H1 (cell line): ENCODE data around the gene IRGC.

ENCODE experiments used
- BACH1 ChIP-seq: IDR thresholded peaks from 2 replicates; pipeline ENCODE4 v1.6.1; 2012; ENCODE audit warnings: low read length, improper control_type of control experiment
- BCL11A ChIP-seq, 2 experiments: IDR thresholded peaks; one replicate each; pipeline ENCODE4 v1.6.1; 2011; ENCODE audit warnings: low read depth in 2 of 2, low read length in 2 of 2, mild to moderate bottlenecking in 2 of 2
- CREB1 ChIP-seq: IDR thresholded peaks from 2 replicates; pipeline ENCODE4 v1.6.1; 2012; ENCODE audit warnings: inconsistent platforms
- CTCF ChIP-seq, 3 experiments: IDR thresholded peaks; 1 replicate in 2 of 3; 2 replicates in 1 of 3; pipeline versions ENCODE4 v1.5.1 to v1.6.1; 2011; ENCODE audit warnings: low read length in 3 of 3, mild to moderate bottlenecking in 3 of 3, inconsistent platforms in 2 of 3, low read depth in 1 of 3, moderate library complexity in 1 of 3; ENCODE audit not compliant: insufficient read depth in 1 of 3; ENCODE audit errors: control extremely low read depth in 1 of 3
- EGR1 ChIP-seq: IDR thresholded peaks from 2 replicates; pipeline ENCODE4 v1.6.1; 2011; ENCODE audit warnings: low read depth, low read length, borderline replicate concordance
- EZH2 ChIP-seq: fragments of 200-600 bp; sonication (generic); IDR thresholded peaks from 2 replicates; pipeline ENCODE4 v1.7.1; 2012; ENCODE audit warnings: low read depth, mild to moderate bottlenecking, moderate library complexity, low read length, inconsistent platforms; ENCODE audit not compliant: severe bottlenecking
- HDAC6 ChIP-seq: IDR thresholded peaks from one replicate; pipeline ENCODE4 v1.7.1; 2012; ENCODE audit warnings: low read depth, mild to moderate bottlenecking, inconsistent platforms, low read length, moderate library complexity
- POLR2A ChIP-seq, 2 experiments: IDR thresholded peaks; 1 replicate in 1 of 2; 2 replicates in 1 of 2; pipeline ENCODE4 v1.6.1; 2011; ENCODE audit warnings: low read depth in 2 of 2, low read length in 2 of 2, mild to moderate bottlenecking in 2 of 2; ENCODE audit errors: control extremely low read depth in 1 of 2
- SRF ChIP-seq: IDR thresholded peaks from 2 replicates; pipeline ENCODE4 v1.6.1; 2011; ENCODE audit warnings: mild to moderate bottlenecking, low read depth, low read length, moderate library complexity

GRCh38 chr19:43719378-43719868 lies 3.5 kb downstream of the IRGC start:
- no peak for TF ChIP-seq HDAC6
- TF ChIP-seq SRF: no peak
- TF ChIP-seq CTCF (IDR thresholded peaks at IDR 0.05; ENCODE audit: control extremely low read depth in 1 of 3, insufficient read depth in 1 of 3, low read depth in 1 of 3, low read length in 3 of 3): no peak
- no peak for TF ChIP-seq CREB1
- TF ChIP-seq BACH1: no peak
- TF ChIP-seq EGR1: no peak
- no peak for TF ChIP-seq BCL11A (IDR thresholded peaks at IDR 0.05; ENCODE audit: low read depth in 2 of 2, low read length in 2 of 2)
- TF ChIP-seq POLR2A (IDR thresholded peaks at IDR 0.05; ENCODE audit: control extremely low read depth in 1 of 2, low read depth in 2 of 2, low read length in 2 of 2): no peak
- no peak for TF ChIP-seq EZH2
